Esophagus (tissue), 2 donors: ENCODE data around the gene ADAMTSL1. TPM values are rescaled to one million over a fixed set of nuclear protein-coding genes. Genes with fewer than 3 reads are reported as not detected.

Experiments
- H3K27ac ChIP-seq, 2 donors: one replicate each; pipeline ENCODE4 v1.5.1; 2013; ENCODE audit warnings: low read depth in 2 of 2, mild to moderate bottlenecking in 2 of 2, inconsistent platforms in 1 of 2, low read length in 1 of 2, moderate library complexity in 1 of 2
- H3K27me3 ChIP-seq, 2 donors: one replicate each; pipeline ENCODE4 v1.6.1; 2013; ENCODE audit warnings: low read length in 2 of 2, control low read depth in 1 of 2, mild to moderate bottlenecking in 1 of 2; ENCODE audit not compliant: insufficient read depth in 2 of 2, control insufficient read depth in 1 of 2
- H3K36me3 ChIP-seq, 2 donors: one replicate each; pipeline ENCODE4 v1.6.1; 2013; ENCODE audit warnings: low read length in 1 of 2; ENCODE audit not compliant: control insufficient read depth in 2 of 2, insufficient read depth in 2 of 2
- H3K4me1 ChIP-seq, 2 donors: one replicate each; pipeline ENCODE4 v1.6.1; 2013; ENCODE audit warnings: low read length in 1 of 2; ENCODE audit not compliant: control insufficient read depth in 2 of 2, insufficient read depth in 2 of 2
- H3K4me3 ChIP-seq, 2 donors: one replicate each; pipeline ENCODE4 v1.5.1; 2013; ENCODE audit warnings: low read length in 2 of 2, mild to moderate bottlenecking in 2 of 2, low read depth in 1 of 2, moderate library complexity in 1 of 2
- H3K9me3 ChIP-seq, 2 donors: one replicate each; pipeline ENCODE4 v1.6.1; 2013; ENCODE audit warnings: mild to moderate bottlenecking in 2 of 2, low read depth in 1 of 2, low read length in 1 of 2, moderate library complexity in 1 of 2; ENCODE audit not compliant: control insufficient read depth in 2 of 2, insufficient read depth in 1 of 2
- WGBS, 2 donors: extraction: QIAGEN DNeasy Blood & Tissue Kit; methylation state at CpG; one replicate each; pipeline ENCODE4 v1.1.7; 2013; 5-methylcytosine and 5-hydroxymethylcytosine counted together
- polyA plus RNA-seq, 2 donors: library from polyadenylated mRNA; stranded (reverse); fragments of 200-250 nt; gene quantifications; one replicate each; pipeline ENCODE4 v1.2.3, GENCODE V29; 2013
- donor health status: healthy with polysubstance abuse.
- donor health status: Bipolar disorder and iron deficiency.

Gene ADAMTSL1
- polyA plus RNA-seq, 2 donors: 1.2 to 1.8 TPM

DNA sequence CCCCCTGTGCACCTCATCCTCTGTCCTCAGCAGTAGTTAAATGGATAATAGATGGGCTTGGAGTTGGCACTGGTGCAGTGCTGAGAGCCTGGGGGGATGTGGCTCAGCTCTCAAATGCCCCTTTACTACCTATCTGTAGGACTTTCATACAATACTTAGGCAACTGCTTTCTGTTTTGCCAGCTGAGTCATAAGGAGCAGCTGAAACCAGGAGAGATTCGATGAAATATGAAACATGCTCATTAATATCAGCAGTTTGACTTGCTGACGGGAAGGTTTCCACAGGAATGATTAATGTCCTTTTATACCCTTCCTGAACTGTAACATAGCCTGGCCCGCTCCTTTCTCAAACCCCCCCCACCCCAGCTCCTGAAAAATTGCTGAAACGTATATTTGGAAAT is 416.4 kb downstream of the ADAMTSL1 start:
- no peak overlapping the region for H3K27ac ChIP-seq
- no peak overlapping the region for H3K4me3 ChIP-seq
- H3K4me1 ChIP-seq: no peaks in the 10 kb centered on the region
- no peaks in the 10 kb centered on the region for H3K27me3 ChIP-seq
- peaks cover 0 to 2% of the 10 kb centered on the region in 2 donors for H3K9me3 ChIP-seq
- 32 to 40% methylated on average over 4 of the region's 4 CpGs for WGBS, 2 donors
- no peaks in the 10 kb centered on the region for H3K36me3 ChIP-seq

DNA sequence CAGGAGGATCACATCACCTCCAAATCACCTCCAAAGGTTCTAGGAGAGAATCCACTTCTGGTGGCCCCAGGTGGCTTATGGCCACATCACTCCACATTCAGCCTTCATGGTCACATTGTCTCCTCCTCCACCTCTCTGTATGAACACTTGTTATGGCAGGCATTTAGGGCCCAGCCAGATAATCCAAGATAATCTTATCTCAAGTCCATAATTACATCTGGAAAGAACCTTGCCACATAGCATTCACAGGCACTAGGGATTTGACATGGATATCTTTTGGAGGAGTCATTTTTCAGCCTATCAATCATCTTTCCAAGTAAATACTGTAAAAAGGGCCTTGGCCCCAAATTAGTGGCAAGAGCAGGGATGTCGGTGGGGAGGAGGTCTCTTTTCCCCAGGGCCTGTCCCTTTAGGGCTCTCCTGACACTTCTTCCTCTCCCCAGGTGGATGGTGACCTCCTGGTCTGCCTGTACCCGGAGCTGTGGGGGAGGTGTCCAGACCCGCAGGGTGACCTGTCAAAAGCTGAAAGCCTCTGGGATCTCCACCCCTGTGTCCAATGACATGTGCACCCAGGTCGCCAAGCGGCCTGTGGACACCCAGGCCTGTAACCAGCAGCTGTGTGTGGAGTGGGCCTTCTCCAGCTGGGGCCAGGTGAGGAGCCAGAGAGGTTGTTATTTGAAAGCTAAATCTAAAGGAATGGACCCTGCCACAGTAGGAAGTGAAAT is 418.2 kb downstream of the ADAMTSL1 start:
- WGBS, 2 donors: 89 to 94% methylated on average over 5 of the region's 5 CpGs
- no peaks in the 10 kb centered on the region for H3K36me3 ChIP-seq
- H3K27ac ChIP-seq: no peak overlapping the region
- H3K27me3 ChIP-seq: no peaks in the 10 kb centered on the region
- H3K4me3 ChIP-seq: no peak overlapping the region
- H3K9me3 ChIP-seq: peaks cover 2 to 13% of the 10 kb centered on the region in 2 donors
- H3K4me1 ChIP-seq: no peaks in the 10 kb centered on the region

DNA sequence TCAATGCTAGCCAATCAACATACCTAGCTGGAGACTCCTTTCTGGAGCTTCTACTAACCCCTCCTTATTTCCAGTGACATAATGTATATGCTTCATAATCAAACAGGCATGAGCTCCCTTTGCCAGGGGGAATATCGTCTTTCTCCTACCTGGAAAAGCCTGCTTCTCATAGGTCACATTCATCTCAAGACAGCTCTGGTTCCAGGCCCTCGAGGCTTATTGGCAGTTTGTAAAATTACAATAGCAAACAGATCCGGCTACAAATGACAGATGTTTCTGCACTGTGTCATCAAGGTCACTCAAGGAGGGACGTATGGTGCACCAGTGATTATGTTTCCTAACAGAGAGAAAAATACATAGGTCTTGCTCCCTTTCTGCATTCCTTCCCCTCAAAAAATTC is 419.1 kb downstream of the ADAMTSL1 start:
- Histone ChIP-seq H3K27ac (no peak overlapping the region), H3K9me3 (peaks cover 2 to 16% of the 10 kb centered on the region in 2 donors), H3K36me3 (no peaks in the 10 kb centered on the region), H3K4me3 (no peak overlapping the region), H3K27me3 (no peaks in the 10 kb centered on the region), H3K4me1 (no peaks in the 10 kb centered on the region)
- 48 to 58% methylated on average over 4 of the region's 4 CpGs for WGBS, 2 donors

DNA sequence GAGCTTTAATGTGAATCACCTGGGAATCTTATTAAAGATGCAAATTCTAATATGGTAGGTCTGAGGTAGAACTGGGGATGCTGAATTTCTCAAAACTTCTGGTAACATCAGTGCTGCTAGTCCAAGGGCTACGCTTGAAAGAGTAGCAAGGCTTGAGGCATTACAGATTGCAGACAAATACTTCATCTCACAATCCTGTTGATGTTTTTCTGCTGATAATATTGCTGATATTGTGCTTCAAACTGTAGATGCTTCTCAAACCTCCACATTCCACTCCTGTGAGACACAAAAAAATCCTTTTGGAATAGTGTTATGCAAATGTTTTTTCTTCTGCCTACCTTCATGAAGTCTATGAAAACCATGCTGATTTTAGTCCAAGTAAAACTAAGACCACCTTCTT is 419.5 kb downstream of the ADAMTSL1 start:
- no peaks in the 10 kb centered on the region for H3K36me3 ChIP-seq
- WGBS, 2 donors: 93 to 94% methylated on average over 1 of the region's 1 CpG
- no peak overlapping the region for H3K27ac ChIP-seq
- H3K4me3 ChIP-seq: no peak overlapping the region
- no peaks in the 10 kb centered on the region for H3K4me1 ChIP-seq
- peaks cover 2 to 16% of the 10 kb centered on the region in 2 donors for H3K9me3 ChIP-seq
- H3K27me3 ChIP-seq: no peaks in the 10 kb centered on the region

DNA sequence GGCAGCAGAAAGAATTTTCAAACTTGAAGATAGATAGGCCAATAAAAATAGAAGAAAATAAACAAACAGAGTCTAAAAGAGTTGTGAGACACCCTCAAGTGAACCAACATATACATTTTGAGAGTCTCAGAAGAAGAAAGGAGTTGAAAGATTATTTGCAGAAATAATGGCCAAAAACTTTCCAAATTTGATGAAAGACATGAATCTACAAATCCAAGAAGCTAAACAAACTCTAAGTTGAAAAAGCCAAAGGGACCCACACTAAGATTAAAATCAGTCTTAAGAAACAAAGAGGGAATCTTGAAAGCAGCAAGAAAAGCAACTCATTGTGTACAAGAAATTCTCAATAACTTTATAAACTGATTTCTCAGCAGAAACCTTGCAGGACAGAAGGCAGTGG is 422.1 kb downstream of the ADAMTSL1 start:
- Histone ChIP-seq H3K4me3 (no peak overlapping the region), H3K27me3 (no peaks in the 10 kb centered on the region), H3K4me1 (no peaks in the 10 kb centered on the region)

DNA sequence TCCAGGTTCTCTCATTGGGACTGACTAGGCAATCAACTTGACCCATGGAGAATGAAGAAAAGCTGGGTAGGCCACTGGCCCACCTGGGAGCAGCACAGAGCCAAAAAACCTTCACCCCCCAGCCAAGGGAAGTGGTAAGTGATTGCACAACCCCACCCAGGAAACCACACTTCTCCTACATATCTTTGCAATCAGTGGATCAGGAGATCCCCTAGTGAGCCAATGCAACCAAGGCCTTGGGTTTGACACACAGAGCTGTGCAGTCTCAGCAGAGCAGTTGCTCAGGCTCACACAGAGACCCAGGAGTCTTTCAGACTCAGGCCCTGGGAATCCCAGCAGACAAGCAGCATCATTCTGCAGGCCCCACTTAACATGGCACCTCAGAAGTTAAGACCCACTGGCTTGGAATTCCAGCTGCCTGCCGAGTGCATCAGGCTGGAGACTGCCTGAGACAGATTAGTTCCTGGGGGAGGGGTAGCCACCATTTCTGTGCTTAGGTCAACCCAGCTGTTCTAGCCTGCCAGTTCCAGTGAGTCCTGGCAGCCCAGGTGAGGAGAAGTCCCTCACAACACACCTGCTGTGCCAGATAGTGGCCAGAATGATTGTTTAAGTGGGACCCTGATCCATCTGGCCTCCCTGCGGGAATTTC is 422.7 kb downstream of the ADAMTSL1 start:
- WGBS, 2 donors: 87 to 95% methylated on average over 2 of the region's 2 CpGs
- H3K27ac ChIP-seq: no peak overlapping the region
- H3K4me1 ChIP-seq: no peaks in the 10 kb centered on the region
- H3K9me3 ChIP-seq: peaks cover 2 to 16% of the 10 kb centered on the region in 2 donors
- no peaks in the 10 kb centered on the region for H3K27me3 ChIP-seq
- H3K4me3 ChIP-seq: no peak overlapping the region
- H3K36me3 ChIP-seq: no peaks in the 10 kb centered on the region

More for the DNA sequence above, 422.1 kb downstream of the ADAMTSL1 start:
- no peak overlapping the region for H3K27ac ChIP-seq
- H3K36me3 ChIP-seq: no peaks in the 10 kb centered on the region
- peaks cover 2 to 16% of the 10 kb centered on the region in 2 donors for H3K9me3 ChIP-seq

DNA sequence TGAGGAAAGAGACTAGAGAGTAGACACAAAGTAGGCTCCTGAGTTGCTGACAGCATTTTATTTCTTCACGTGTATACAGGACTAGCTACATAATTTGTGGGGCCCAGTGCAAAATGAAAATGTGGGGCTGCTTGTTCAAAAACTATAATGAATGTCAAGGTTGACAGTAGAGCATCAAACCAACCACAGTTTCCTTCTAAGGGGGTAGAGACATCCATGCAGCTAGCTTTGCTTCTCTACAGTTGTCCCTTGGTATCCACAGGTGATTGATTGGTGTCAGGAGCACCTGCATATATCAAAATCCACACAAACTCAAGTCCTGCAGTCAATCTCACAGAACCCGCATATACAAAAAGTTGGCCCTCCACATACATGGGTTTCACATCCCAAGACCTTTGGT is 429.5 kb downstream of the ADAMTSL1 start:
- Histone ChIP-seq H3K27me3 (no peaks in the 10 kb centered on the region), H3K27ac (no peak overlapping the region), H3K36me3 (no peaks in the 10 kb centered on the region), H3K4me3 (no peak overlapping the region), H3K9me3 (no peaks in the 10 kb centered on the region), H3K4me1 (no peaks in the 10 kb centered on the region)
- 83 to 94% methylated on average over 2 of the region's 2 CpGs for WGBS, 2 donors

DNA sequence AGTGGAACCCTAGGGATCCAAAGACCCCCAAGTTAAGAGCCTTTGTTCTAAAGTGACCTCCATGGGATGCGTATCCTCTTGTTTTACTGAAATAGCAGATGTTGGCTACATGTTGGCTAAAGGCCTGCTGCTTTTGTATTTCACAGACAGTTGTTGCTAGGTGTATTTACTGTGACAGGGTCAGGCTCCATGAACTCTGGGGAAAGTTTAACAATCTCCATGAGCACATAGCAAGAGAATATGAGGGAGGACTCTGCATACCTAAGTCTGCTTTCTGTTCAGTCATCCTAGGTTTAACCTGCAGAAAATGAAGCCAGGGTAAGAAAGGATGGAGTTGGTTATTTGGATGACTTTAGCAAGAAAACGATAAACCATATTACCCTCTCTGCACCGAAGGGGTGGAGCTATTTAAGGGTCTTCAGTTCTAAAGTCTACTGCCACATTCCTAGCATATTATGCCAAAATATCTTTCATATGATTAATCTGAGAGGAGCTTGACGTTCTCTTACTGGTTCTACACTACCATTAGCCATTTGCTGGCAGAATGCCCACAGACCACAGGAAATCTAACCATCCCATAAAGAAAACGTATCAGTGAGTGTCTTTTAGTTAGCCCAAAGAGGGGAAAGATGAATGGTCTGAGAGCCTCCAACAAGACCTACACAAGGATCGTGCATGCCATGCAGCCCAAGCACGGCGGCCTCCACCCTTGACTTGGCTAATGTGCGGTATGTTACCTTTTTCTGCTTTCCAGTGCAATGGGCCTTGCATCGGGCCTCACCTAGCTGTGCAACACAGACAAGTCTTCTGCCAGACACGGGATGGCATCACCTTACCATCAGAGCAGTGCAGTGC is 431.3 kb downstream of the ADAMTSL1 start:
- no peaks in the 10 kb centered on the region for H3K4me1 ChIP-seq
- no peaks in the 10 kb centered on the region for H3K36me3 ChIP-seq
- WGBS, 2 donors: 88 to 92% methylated on average over 11 of the region's 11 CpGs
- H3K27ac ChIP-seq: no peak overlapping the region
- H3K27me3 ChIP-seq: no peaks in the 10 kb centered on the region
- no peak overlapping the region for H3K4me3 ChIP-seq
- H3K9me3 ChIP-seq: peaks cover 0 to 2% of the 10 kb centered on the region in 2 donors

DNA sequence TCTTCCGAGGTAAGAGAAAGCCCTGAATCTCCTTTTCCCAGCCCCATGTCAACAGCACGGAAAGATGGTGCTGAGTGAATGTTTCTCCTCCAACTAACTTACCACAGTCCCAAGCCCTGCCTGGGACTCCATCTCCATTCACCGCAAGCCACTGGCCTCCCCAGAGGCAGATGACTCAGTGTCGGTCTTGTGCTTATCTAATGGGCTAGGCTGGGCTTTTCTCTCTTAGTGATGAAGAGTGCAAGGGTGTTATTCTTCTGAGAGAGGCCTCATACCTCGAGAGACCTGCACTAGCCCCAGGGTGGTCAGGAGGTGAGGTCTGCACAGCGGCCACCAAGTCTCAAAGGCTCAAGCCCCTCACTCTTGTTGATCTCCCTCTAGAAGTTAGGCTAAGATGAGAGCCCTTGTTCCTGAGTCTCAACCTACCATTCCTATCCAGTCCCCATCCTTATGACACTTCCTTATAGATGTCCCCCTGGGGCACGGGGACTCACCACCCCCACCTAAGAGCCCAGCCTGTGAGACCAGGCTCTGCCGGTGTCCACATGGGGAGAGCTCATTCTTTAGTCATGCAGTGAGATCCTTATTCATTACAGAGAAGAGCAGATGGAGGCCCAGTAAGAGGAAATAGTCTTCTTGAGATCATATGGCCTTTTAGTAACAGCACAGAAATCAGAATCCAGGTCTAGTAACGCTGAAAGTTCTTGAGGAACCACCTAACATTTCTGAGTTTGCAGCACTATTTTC is 432.1 kb downstream of the ADAMTSL1 start:
- Histone ChIP-seq H3K36me3 (no peaks in the 10 kb centered on the region), H3K27ac (no peak overlapping the region)
- 91% methylated on average over 9 of the region's 9 CpGs for WGBS, 2 donors

More for the DNA sequence above, 432.1 kb downstream of the ADAMTSL1 start:
- Histone ChIP-seq H3K4me3 (no peak overlapping the region), H3K4me1 (no peaks in the 10 kb centered on the region), H3K27me3 (no peaks in the 10 kb centered on the region), H3K9me3 (peaks cover 0 to 2% of the 10 kb centered on the region in 2 donors)
